ENCODE measurements around the gene WDR5B. TPM values are rescaled to one million over a fixed set of nuclear protein-coding genes. Genes with fewer than 3 reads are reported as not detected.
A peak's percentile ranks its signal among the peaks of the same experiment; 100 is the strongest.

Gene WDR5B
- polyA plus RNA-seq, 1 donor from 2014 or later, result 6.9 TPM

DNA sequence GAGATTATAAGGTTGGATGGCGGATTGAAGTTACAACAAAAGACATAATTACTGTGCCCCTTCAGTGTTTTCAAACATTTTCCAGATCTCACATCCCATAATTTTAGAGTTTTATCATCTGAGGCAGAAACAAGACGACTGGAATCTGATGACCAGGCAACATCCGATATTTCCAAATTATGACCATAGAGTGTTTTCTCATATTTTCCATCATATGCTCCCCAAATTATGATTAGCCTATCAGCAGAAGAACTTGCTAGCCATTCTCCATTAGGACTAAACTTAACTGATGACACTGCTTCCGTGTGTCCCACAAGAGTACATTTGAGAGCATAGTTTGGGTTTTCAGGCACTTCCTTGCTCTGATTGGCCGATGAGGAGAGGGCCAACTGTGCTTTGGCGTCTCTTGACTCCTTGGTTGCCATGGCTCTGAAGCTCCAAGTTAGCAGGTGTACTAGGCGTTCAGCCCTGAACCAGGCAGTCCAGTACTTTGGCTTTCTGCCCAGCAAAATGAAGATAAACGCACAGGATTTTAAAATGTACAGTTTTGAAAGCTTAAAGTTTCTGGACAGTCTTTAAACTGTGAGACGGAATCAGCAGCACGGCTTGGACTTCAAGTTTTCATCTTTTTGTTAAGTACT is 638 bp downstream of the WDR5B start:
- H3K27ac ChIP-seq (ENCODE audit: low read length), result peak overlapping the region; percentile 91

DNA sequence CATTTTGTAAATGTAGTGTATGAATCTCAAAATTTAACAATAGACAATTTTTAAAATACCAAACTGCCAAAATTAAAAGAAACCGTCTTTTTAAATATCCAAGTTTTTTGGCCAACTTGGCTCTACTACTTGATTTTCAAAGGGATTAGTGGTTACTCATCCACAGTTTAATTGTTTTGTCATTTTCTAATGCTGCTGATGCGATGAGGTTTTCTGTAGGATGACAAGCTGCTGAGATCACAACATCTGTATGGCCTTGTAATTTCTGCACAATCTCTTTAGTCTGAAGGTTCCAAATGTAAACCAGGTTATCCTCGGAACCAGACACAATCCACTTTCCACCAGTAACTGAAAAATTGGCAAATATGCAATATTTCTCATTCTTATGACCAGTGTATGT is 1.5 kb downstream of the WDR5B start:
- Histone ChIP-seq H3K27me3 (ENCODE audit: insufficient read depth, low read depth, low read length) (no peaks in the 10 kb centered on the region), H3K36me3 (ENCODE audit: insufficient read depth, low read length) (no peaks in the 10 kb centered on the region), H4K20me1 (ENCODE audit: insufficient read depth) (no peaks in the 10 kb centered on the region), H3K9me2 (ENCODE audit: insufficient read depth, low read length) (no peaks in the 10 kb centered on the region), H3K27ac (ENCODE audit: low read length) (no peak overlapping the region), H2AFZ (ENCODE audit: low read depth, low read length) (no peak overlapping the region), H3K79me2 (replicated peaks; ENCODE audit: insufficient read depth, low read length) (peaks cover 32% of the 10 kb centered on the region), H3F3A (ENCODE audit: insufficient read depth, low read length, poor library complexity, severe bottlenecking) (no peaks in the 10 kb centered on the region), H3K9ac (ENCODE audit: low read length) (no peak overlapping the region), H3K4me2 (ENCODE audit: low read length) (no peak overlapping the region), H3K9me3 (ENCODE audit: low read length) (no peaks in the 10 kb centered on the region), H3K4me3 (ENCODE audit: low read length) (peak overlapping the region; percentile 80)
- TF ChIP-seq EZH2 (IDR thresholded peaks at IDR 0.05; ENCODE audit: borderline replicate concordance, insufficient read depth, low read length, poor library complexity, severe bottlenecking) (no peak), POLR2AphosphoS5 (IDR thresholded peaks at IDR 0.05) (no peak), EP300 (conservative IDR thresholded peaks at IDR 0.05; ENCODE audit: poor library complexity, severe bottlenecking) (no peak), TAF1 (IDR thresholded peaks at IDR 0.05; ENCODE audit: low read depth) (no peak), SMC3 (conservative IDR thresholded peaks at IDR 0.05; ENCODE audit: poor library complexity) (no peak), MXI1 (conservative IDR thresholded peaks at IDR 0.05; ENCODE audit: poor library complexity, severe bottlenecking) (no peak), RAD21 (conservative IDR thresholded peaks at IDR 0.05) (no peak)
- TF ChIP-seq, protein P1, sequence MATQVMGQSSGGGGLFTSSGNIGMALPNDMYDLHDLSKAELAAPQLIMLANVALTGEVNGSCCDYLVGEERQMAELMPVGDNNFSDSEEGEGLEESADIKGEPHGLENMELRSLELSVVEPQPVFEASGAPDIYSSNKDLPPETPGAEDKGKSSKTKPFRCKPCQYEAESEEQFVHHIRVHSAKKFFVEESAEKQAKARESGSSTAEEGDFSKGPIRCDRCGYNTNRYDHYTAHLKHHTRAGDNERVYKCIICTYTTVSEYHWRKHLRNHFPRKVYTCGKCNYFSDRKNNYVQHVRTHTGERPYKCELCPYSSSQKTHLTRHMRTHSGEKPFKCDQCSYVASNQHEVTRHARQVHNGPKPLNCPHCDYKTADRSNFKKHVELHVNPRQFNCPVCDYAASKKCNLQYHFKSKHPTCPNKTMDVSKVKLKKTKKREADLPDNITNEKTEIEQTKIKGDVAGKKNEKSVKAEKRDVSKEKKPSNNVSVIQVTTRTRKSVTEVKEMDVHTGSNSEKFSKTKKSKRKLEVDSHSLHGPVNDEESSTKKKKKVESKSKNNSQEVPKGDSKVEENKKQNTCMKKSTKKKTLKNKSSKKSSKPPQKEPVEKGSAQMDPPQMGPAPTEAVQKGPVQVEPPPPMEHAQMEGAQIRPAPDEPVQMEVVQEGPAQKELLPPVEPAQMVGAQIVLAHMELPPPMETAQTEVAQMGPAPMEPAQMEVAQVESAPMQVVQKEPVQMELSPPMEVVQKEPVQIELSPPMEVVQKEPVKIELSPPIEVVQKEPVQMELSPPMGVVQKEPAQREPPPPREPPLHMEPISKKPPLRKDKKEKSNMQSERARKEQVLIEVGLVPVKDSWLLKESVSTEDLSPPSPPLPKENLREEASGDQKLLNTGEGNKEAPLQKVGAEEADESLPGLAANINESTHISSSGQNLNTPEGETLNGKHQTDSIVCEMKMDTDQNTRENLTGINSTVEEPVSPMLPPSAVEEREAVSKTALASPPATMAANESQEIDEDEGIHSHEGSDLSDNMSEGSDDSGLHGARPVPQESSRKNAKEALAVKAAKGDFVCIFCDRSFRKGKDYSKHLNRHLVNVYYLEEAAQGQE (IDR thresholded peaks at IDR 0.05; ENCODE audit: borderline replicate concordance), result no peak
- TF ChIP-seq, protein P2, sequence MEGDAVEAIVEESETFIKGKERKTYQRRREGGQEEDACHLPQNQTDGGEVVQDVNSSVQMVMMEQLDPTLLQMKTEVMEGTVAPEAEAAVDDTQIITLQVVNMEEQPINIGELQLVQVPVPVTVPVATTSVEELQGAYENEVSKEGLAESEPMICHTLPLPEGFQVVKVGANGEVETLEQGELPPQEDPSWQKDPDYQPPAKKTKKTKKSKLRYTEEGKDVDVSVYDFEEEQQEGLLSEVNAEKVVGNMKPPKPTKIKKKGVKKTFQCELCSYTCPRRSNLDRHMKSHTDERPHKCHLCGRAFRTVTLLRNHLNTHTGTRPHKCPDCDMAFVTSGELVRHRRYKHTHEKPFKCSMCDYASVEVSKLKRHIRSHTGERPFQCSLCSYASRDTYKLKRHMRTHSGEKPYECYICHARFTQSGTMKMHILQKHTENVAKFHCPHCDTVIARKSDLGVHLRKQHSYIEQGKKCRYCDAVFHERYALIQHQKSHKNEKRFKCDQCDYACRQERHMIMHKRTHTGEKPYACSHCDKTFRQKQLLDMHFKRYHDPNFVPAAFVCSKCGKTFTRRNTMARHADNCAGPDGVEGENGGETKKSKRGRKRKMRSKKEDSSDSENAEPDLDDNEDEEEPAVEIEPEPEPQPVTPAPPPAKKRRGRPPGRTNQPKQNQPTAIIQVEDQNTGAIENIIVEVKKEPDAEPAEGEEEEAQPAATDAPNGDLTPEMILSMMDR (IDR thresholded peaks at IDR 0.05; ENCODE audit: poor library complexity, severe bottlenecking), result no peak

More for the DNA sequence above, 638 bp downstream of the WDR5B start:
- Histone ChIP-seq H3K4me3 (ENCODE audit: low read length) (peak overlapping the region; percentile 80), H3K27me3 (ENCODE audit: insufficient read depth, low read depth, low read length) (no peaks in the 10 kb centered on the region), H4K20me1 (ENCODE audit: insufficient read depth) (no peaks in the 10 kb centered on the region), H2AFZ (ENCODE audit: low read depth, low read length) (peak overlapping the region; percentile 57), H3F3A (ENCODE audit: insufficient read depth, low read length, poor library complexity, severe bottlenecking) (no peaks in the 10 kb centered on the region), H3K9ac (ENCODE audit: low read length) (peak overlapping the region; percentile 82), H3K9me2 (ENCODE audit: insufficient read depth, low read length) (no peaks in the 10 kb centered on the region), H3K4me2 (ENCODE audit: low read length) (peak overlapping the region; percentile 93), H3K36me3 (ENCODE audit: insufficient read depth, low read length) (no peaks in the 10 kb centered on the region), H3K79me2 (replicated peaks; ENCODE audit: insufficient read depth, low read length) (peaks cover 32% of the 10 kb centered on the region), H3K9me3 (ENCODE audit: low read length) (no peaks in the 10 kb centered on the region)
- TF ChIP-seq RAD21 (conservative IDR thresholded peaks at IDR 0.05), result no peak
- TF ChIP-seq, protein P2 (IDR thresholded peaks at IDR 0.05; ENCODE audit: poor library complexity, severe bottlenecking), result no peak
- no peak for TF ChIP-seq EP300 (conservative IDR thresholded peaks at IDR 0.05; ENCODE audit: poor library complexity, severe bottlenecking)
- no peak for TF ChIP-seq SMC3 (conservative IDR thresholded peaks at IDR 0.05; ENCODE audit: poor library complexity)
- TF ChIP-seq POLR2AphosphoS5 (IDR thresholded peaks at IDR 0.05), result no peak
- TF ChIP-seq MXI1 (conservative IDR thresholded peaks at IDR 0.05; ENCODE audit: poor library complexity, severe bottlenecking), result no peak
- TF ChIP-seq TAF1 (IDR thresholded peaks at IDR 0.05; ENCODE audit: low read depth), result no peak
- TF ChIP-seq EZH2 (IDR thresholded peaks at IDR 0.05; ENCODE audit: borderline replicate concordance, insufficient read depth, low read length, poor library complexity, severe bottlenecking), result no peak
- TF ChIP-seq, protein P1 (IDR thresholded peaks at IDR 0.05; ENCODE audit: borderline replicate concordance), result no peak

Data from neural cell (in vitro differentiated cells).